GM12878 (cell line): ENCODE measurements around the gene SVEP1. TPM values are rescaled to one million over a fixed set of nuclear protein-coding genes. Genes with fewer than 3 reads are reported as not detected.

Experiments used
- ATAC-seq: fragments of 200-7000 bp; cut with Tn5 transposase; 3 replicates; pipeline ENCODE4 v1.9.1; 2020; ENCODE audit warnings: mild to moderate bottlenecking, moderate library complexity
- BruUV-seq: library from RNA; stranded (reverse); fragments of 400-500 nt; replicated peaks from 2 replicates; lab custom pipeline; 2021; lab: Mats Ljungman, UMichigan
- CTCF ChIA-PET: fragments of 300-600 bp; sonication (Branson Sonifier 250); formaldehyde crosslinking; extraction: SDS; loops from one replicate; lab custom pipeline; 2021; ENCODE audit warnings: inconsistent platforms; lab: Yijun Ruan, JAX
- POLR2A ChIA-PET: fragments of 350-600 bp; formaldehyde crosslinking; extraction: SDS; loops from one replicate; lab custom pipeline; 2021; ENCODE audit warnings: inconsistent platforms; lab: Charles Lee
- RAD21 ChIA-PET: fragments of 300-600 bp; sonication (Branson Sonifier 250); formaldehyde crosslinking; loops from one replicate; lab custom pipeline; 2023; ENCODE audit warnings: antibody characterized with exemption; ENCODE audit not compliant: unreplicated experiment; lab: Charles Lee
- SMC1A ChIA-PET: fragments of 300-600 bp; sonication (Branson Sonifier 250); formaldehyde crosslinking; loops from one replicate; lab custom pipeline; 2023; ENCODE audit not compliant: unreplicated experiment, uncharacterized antibody; lab: Charles Lee
- DNase-seq: peaks from one replicate; pipeline ENCODE4 v3.0.0-alpha.2; 2011; ENCODE audit warnings: low read depth, low spot score
- FAIRE-seq: peaks from 3 replicates; lab custom pipeline; 2011; peaks lifted over from hg19 to GRCh38; lab: Jason Lieb, UNC
- H2AFZ ChIP-seq: 2 replicates; pipeline ENCODE4 v1.6.0; 2011; ENCODE audit warnings: low read depth, low read length, control low read depth; ENCODE audit not compliant: control insufficient read depth
- H3K27ac ChIP-seq: 2 replicates; pipeline ENCODE4 v1.5.1; 2011; ENCODE audit warnings: control low read depth; ENCODE audit not compliant: control insufficient read depth, insufficient read depth
- H3K27me3 ChIP-seq, 2 experiments: replicated peaks in 1 of 2; 2 replicates each; pipeline versions ENCODE4 v1.6.0 to v1.6.1; 2011; ENCODE audit warnings: low read length in 1 of 2; ENCODE audit not compliant: control insufficient read depth in 2 of 2, insufficient read depth in 2 of 2
- H3K36me3 ChIP-seq, 2 experiments: 2 replicates each; pipeline ENCODE4 v1.5.1; 2011; ENCODE audit warnings: low read length in 1 of 2; ENCODE audit not compliant: control insufficient read depth in 2 of 2, insufficient read depth in 2 of 2
- H3K4me1 ChIP-seq: 2 replicates; pipeline ENCODE4 v1.6.1; 2011; ENCODE audit warnings: mild to moderate bottlenecking, low read length, moderate library complexity, mixed read lengths; ENCODE audit not compliant: control insufficient read depth, insufficient read depth
- H3K4me2 ChIP-seq: 2 replicates; pipeline ENCODE4 v1.6.0; 2011; ENCODE audit warnings: control low read depth; ENCODE audit not compliant: control insufficient read depth, insufficient read depth
- H3K4me3 ChIP-seq: fragments of 200-600 bp; sonication (generic); 2 replicates; pipeline ENCODE4 v1.5.1; 2016
- H3K79me2 ChIP-seq: 2 replicates; pipeline ENCODE4 v1.6.0; 2011; ENCODE audit warnings: low read length; ENCODE audit not compliant: control insufficient read depth, insufficient read depth
- H3K9ac ChIP-seq: 2 replicates; pipeline ENCODE4 v1.8.0; 2011; ENCODE audit warnings: low read length, control low read depth, mixed read lengths; ENCODE audit not compliant: control insufficient read depth, insufficient read depth
- H3K9me3 ChIP-seq: replicated peaks from 3 replicates; pipeline ENCODE4 v1.5.1; 2011; ENCODE audit warnings: mild to moderate bottlenecking, low read length; ENCODE audit not compliant: control insufficient read depth, insufficient read depth
- H4K20me1 ChIP-seq: 2 replicates; pipeline ENCODE4 v1.6.0; 2011; ENCODE audit not compliant: control insufficient read depth, insufficient read depth
- NFXL1 ChIP-seq: fragments of 450-650 bp; IDR thresholded peaks from 2 replicates; pipeline ENCODE4 v1.6.1; 2017; ENCODE audit warnings: antibody characterized with exemption, mild to moderate bottlenecking, borderline replicate concordance
- NR2C1 ChIP-seq: fragments of 450-650 bp; IDR thresholded peaks from 2 replicates; pipeline ENCODE4 v1.6.1; 2017; ENCODE audit warnings: antibody characterized with exemption, mild to moderate bottlenecking, moderate library complexity
- YBX1 ChIP-seq: fragments of 450-650 bp; IDR thresholded peaks from 2 replicates; pipeline ENCODE4 v1.6.1; 2016; ENCODE audit warnings: antibody characterized with exemption
- WGBS: methylation state at CpG from one replicate; pipeline ENCODE4 v1.1.6; 2016; ENCODE audit warnings: low lambda C conversion rate; ENCODE audit not compliant: insufficient replicate concordance, insufficient coverage; ENCODE audit errors: missing lambda C conversion rate; 5-methylcytosine and 5-hydroxymethylcytosine counted together
- in situ Hi-C: fragments of 300-500 bp; cut with MboI; formaldehyde crosslinking; loops from 9 replicates; pipeline ENCODE4 v1.14.3; 2018; ENCODE audit warnings: mixed read lengths
- intact Hi-C: fragments of 100-400 bp; cut with micrococcal nuclease; formaldehyde crosslinking; loops from one replicate; pipeline ENCODE4 v1.14.2; 2022; ENCODE audit not compliant: unreplicated experiment
- polyA plus RNA-seq, 11 experiments: library from polyadenylated mRNA; depleted of rRNA in 4 of 11; unstranded in 6 of 11; stranded (reverse) in 5 of 11; fragments of >200 nt; fragmentation: Nextera tagmentation in 4 of 11; fragmentation: Illumina TruSeq in 1 of 11; extraction: Ambion mirVana in 4 of 11; extraction: Trizol in 1 of 11; gene quantifications; 1 replicate in 1 of 11; 2 replicates in 10 of 11; pipeline versions ENCODE4 v1.2.1 to v1.2.3, GENCODE V29; 2011 to 2016; ENCODE audit warnings: inconsistent platforms in 2 of 11, missing spikeins in 2 of 11, low read depth in 1 of 11
- total RNA-seq, 4 experiments: library from RNA; depleted of rRNA in 3 of 4; stranded (reverse); fragments of >200 nt in 3 of 4; fragmentation: Illumina TruSeq in 1 of 4; extraction: Trizol in 1 of 4; gene quantifications; 2 replicates each; pipeline versions ENCODE4 v1.2.1 to v1.2.3, GENCODE V29; 2013 to 2021
- TF ChIP-seq, protein P1 (sequence below): fragments of 450-650 bp; conservative IDR thresholded peaks from 2 replicates; pipeline ENCODE4 v1.6.1; 2017; ENCODE audit warnings: mild to moderate bottlenecking, moderate library complexity

Gene SVEP1
- total and polyA plus RNA-seq, 10 of the 15 experiments (the other 5 are each of a cell fraction or from before 2014, with no cell fraction given) = under 0.01 to 0.05 (median 0.01) TPM; not detected in 5

DNA sequence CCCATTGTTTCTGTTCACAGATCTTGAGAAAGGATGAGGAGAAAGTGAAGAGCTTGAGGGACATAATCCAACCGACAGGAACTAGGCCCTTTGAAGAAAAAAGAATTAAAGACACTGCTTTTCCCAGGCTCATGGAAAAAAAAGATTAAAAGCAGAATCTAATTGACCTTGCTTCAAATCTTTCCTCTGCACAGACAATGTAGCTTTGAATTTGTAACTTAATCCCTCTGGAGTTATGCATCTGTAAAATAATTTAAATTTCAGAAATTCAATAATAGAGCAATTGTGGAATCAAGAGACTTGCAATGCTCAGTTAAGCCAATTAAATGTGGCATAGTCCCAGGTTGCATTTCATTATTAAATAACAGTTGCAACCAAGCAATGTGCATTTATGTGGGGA lies 64.6 kb downstream of the SVEP1 start (continued):
- TF ChIP-seq NR2C1 = no peak

GRCh38 chr9:110512817-110513216 lies 66.7 kb downstream of the SVEP1 start:
- FAIRE-seq (no peak), ATAC-seq (no peak), DNase-seq (no peak)
- SMC1A ChIA-PET = no interaction called here
- Histone ChIP-seq H3K27me3 (peaks cover 2% of the 10 kb centered on the region in 2 experiments; a peak in 2 of 4 replicates), H4K20me1 (no peaks in the 10 kb centered on the region), H3K4me1 (no peaks in the 10 kb centered on the region), H2AFZ (no peak overlapping the region), H3K4me3 (no peak overlapping the region), H3K79me2 (no peaks in the 10 kb centered on the region), H3K36me3 (no peaks in the 10 kb centered on the region), H3K9me3 (no peaks in the 10 kb centered on the region), H3K4me2 (no peak overlapping the region), H3K9ac (no peak overlapping the region), H3K27ac (no peak overlapping the region)
- POLR2A ChIA-PET = no interaction called here
- BruUV-seq = no TSS peak
- WGBS = 36% methylated on average over 3 of the region's 3 CpGs
- in situ Hi-C loops (no loop called here), intact Hi-C loops (no loop called here)
- RAD21 ChIA-PET = no interaction called here
- CTCF ChIA-PET = interaction anchor here (0.6 to 0.7 kb wide), 4 partner anchors 9 to 1921 kb away, joined by 3 read pairs; no protein-coding TSS in a partner anchor
- TF ChIP-seq NFXL1 (no peak), YBX1 (no peak)
- TF ChIP-seq, protein P1, sequence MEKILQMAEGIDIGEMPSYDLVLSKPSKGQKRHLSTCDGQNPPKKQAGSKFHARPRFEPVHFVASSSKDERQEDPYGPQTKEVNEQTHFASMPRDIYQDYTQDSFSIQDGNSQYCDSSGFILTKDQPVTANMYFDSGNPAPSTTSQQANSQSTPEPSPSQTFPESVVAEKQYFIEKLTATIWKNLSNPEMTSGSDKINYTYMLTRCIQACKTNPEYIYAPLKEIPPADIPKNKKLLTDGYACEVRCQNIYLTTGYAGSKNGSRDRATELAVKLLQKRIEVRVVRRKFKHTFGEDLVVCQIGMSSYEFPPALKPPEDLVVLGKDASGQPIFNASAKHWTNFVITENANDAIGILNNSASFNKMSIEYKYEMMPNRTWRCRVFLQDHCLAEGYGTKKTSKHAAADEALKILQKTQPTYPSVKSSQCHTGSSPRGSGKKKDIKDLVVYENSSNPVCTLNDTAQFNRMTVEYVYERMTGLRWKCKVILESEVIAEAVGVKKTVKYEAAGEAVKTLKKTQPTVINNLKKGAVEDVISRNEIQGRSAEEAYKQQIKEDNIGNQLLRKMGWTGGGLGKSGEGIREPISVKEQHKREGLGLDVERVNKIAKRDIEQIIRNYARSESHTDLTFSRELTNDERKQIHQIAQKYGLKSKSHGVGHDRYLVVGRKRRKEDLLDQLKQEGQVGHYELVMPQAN = no peak
